ENCODE data around the gene BCL7A. TPM values are rescaled to one million over a fixed set of nuclear protein-coding genes. Genes with fewer than 3 reads are reported as not detected.

The BCL7A gene
- total and polyA plus RNA-seq, 2 of the 8 experiments (the other 6 are each of a cell fraction or from before 2014, with no cell fraction given), result 11.9 to 12.7 TPM

DNA sequence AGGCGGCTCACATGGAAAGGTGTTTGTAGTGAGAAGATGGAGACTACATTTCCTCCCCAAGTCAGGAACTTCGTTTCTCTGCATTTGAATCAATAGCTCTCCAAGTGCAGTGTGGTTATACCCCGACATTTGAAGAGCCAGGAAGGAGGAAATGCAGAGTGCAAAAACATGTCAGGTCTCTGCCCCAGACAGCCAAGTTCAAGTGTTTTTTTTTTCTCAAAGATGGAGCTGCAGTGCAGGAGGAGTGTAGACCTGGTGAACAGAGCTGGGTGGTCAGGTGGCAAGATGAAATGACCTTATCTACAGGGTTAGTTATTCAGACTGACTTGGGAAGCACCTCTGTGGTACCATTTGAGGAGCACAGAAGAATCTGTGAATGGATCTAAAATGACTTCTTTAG, 78.2 kb downstream of the BCL7A start:
- no peak overlapping the region for H4K91ac ChIP-seq (replicated peaks; ENCODE audit: insufficient read length, low read length)
- H4K5ac ChIP-seq (ENCODE audit: insufficient read length, low read depth, low read length), result no peak overlapping the region
- H3K14ac ChIP-seq (ENCODE audit: insufficient read length), result no peak overlapping the region
- H4K20me1 ChIP-seq (replicated peaks in 1 of 2; ENCODE audit: control insufficient read depth in 1 of 2, insufficient read depth in 2 of 2, low read length in 2 of 2), result peaks cover 2 to 4% of the 10 kb centered on the region in 2 experiments
- H4K8ac ChIP-seq (ENCODE audit: extremely low read depth, insufficient read depth, low read length), result no peak overlapping the region
- ChIA-PET POLR2A (ENCODE audit: partially characterized antibody) (interaction anchor here (0.8 to 4.0 kb wide), 4 partner anchors 10 to 22 kb away, joined by 3 to 15 read pairs (median 3); no protein-coding TSS in a partner anchor), CTCF (ENCODE audit: partially characterized antibody) (interaction anchor here (0.6 to 4.8 kb wide), 5 partner anchors 12 to 697 kb away, joined by 3 to 40 read pairs (median 7); no protein-coding TSS in a partner anchor)
- no peak overlapping the region for H2BK5ac ChIP-seq (ENCODE audit: low read depth, low read length)
- H2AK5ac ChIP-seq (ENCODE audit: low read depth, low read length), result no peak overlapping the region
- H3K79me2 ChIP-seq (ENCODE audit: control insufficient read depth in 1 of 2, insufficient read depth in 2 of 2, low read length in 2 of 2), result peaks cover 0 to 8% of the 10 kb centered on the region in 2 experiments; a peak in 1 of 4 replicates
- H3K23ac ChIP-seq (ENCODE audit: insufficient read length), result no peak overlapping the region
- H3K27me3 ChIP-seq (replicated peaks in 1 of 4; ENCODE audit: control insufficient read depth in 3 of 4, extremely low read depth in 1 of 4, insufficient read depth in 3 of 4, low read length in 3 of 4), result no peaks in the 10 kb centered on the region
- no peak overlapping the region for H2BK15ac ChIP-seq (ENCODE audit: low read length)
- H3K36me3 ChIP-seq (ENCODE audit: control insufficient read depth in 2 of 4, insufficient read depth in 4 of 4, low read length in 3 of 4), result no peaks in the 10 kb centered on the region
- H3K4me2 ChIP-seq (ENCODE audit: insufficient read depth in 1 of 2, low read depth in 2 of 2, low read length in 2 of 2), result no peak overlapping the region
- H3K18ac ChIP-seq (ENCODE audit: extremely low read depth, low read length), result no peak overlapping the region
- H2AFZ ChIP-seq (ENCODE audit: low read length), result no peak overlapping the region
- no peaks in the 10 kb centered on the region for H3K9me3 ChIP-seq (ENCODE audit: insufficient read depth in 2 of 2, low read depth in 1 of 2, low read length in 1 of 2)
- no peak overlapping the region for H3K9ac ChIP-seq (replicated peaks in 1 of 4; ENCODE audit: extremely low read depth in 1 of 4, low read depth in 3 of 4, low read length in 3 of 4)
- no peak overlapping the region for H3K4ac ChIP-seq (replicated peaks; ENCODE audit: insufficient read length, low read depth, low read length)
- peaks cover 5% of the 10 kb centered on the region for H3K79me1 ChIP-seq (ENCODE audit: low read depth, low read length)
- no peak overlapping the region for H3K4me3 ChIP-seq (ENCODE audit: extremely low read depth in 1 of 4, insufficient read depth in 2 of 4, low read depth in 3 of 4, low read length in 4 of 4)
- 83% methylated on average over 3 of the region's 3 CpGs; no CpG with 5 or more reads in 1 of the 2 experiments for WGBS, 2 experiments (ENCODE audit: extremely low coverage in 1 of 2, insufficient coverage in 1 of 2, insufficient read length in 1 of 2, insufficient replicate concordance in 2 of 2, low coverage in 1 of 2, low lambda C conversion rate in 2 of 2, missing lambda C conversion rate in 1 of 2)
- FAIRE-seq (no peak), DNase-seq (ENCODE audit: low read depth in 1 of 2, low spot score in 2 of 2) (no peak)
- H2BK120ac ChIP-seq (replicated peaks; ENCODE audit: low read depth, low read length), result no peak overlapping the region
- no peak overlapping the region for H2BK20ac ChIP-seq (ENCODE audit: low read length)
- no peak overlapping the region for H3K27ac ChIP-seq (ENCODE audit: low read depth, low read length)
- H2BK12ac ChIP-seq (ENCODE audit: low read depth, low read length), result no peak overlapping the region
- peaks cover 0 to 6% (median 0%) of the 10 kb centered on the region in 4 experiments; a peak in 3 of 7 replicates for H3K4me1 ChIP-seq (replicated peaks in 1 of 4; ENCODE audit: control insufficient read depth in 3 of 4, insufficient read depth in 4 of 4, low read length in 3 of 4)
- peaks cover 3% of the 10 kb centered on the region; the same call in 1 of the 2 replicates for H3K23me2 ChIP-seq (ENCODE audit: low read depth, low read length)
- no peak overlapping the region for H3K56ac ChIP-seq (replicated peaks; ENCODE audit: insufficient read length, low read depth, low read length)
- no peak for TF ChIP-seq SIRT6 (IDR thresholded peaks at IDR 0.05; ENCODE audit: low read length)
- no peak for TF ChIP-seq CBX5 (IDR thresholded peaks at IDR 0.05; ENCODE audit: low read depth, low read length)
- TF ChIP-seq MAFK (IDR thresholded peaks at IDR 0.05; ENCODE audit: low read depth, low read length), result no peak
- no peak for TF ChIP-seq KDM5A (IDR thresholded peaks at IDR 0.05; ENCODE audit: low read length)
- TF ChIP-seq, protein P1, sequence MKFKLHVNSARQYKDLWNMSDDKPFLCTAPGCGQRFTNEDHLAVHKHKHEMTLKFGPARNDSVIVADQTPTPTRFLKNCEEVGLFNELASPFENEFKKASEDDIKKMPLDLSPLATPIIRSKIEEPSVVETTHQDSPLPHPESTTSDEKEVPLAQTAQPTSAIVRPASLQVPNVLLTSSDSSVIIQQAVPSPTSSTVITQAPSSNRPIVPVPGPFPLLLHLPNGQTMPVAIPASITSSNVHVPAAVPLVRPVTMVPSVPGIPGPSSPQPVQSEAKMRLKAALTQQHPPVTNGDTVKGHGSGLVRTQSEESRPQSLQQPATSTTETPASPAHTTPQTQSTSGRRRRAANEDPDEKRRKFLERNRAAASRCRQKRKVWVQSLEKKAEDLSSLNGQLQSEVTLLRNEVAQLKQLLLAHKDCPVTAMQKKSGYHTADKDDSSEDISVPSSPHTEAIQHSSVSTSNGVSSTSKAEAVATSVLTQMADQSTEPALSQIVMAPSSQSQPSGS (IDR thresholded peaks at IDR 0.05; ENCODE audit: low read length), result no peak
- TF ChIP-seq SRF (IDR thresholded peaks at IDR 0.05; ENCODE audit: low read depth, low read length), result no peak
- no peak for TF ChIP-seq SP2 (IDR thresholded peaks at IDR 0.05; ENCODE audit: low read length)
- TF ChIP-seq, protein P2, sequence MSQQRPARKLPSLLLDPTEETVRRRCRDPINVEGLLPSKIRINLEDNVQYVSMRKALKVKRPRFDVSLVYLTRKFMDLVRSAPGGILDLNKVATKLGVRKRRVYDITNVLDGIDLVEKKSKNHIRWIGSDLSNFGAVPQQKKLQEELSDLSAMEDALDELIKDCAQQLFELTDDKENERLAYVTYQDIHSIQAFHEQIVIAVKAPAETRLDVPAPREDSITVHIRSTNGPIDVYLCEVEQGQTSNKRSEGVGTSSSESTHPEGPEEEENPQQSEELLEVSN (IDR thresholded peaks at IDR 0.05), result no peak
- TF ChIP-seq NRF1 (IDR thresholded peaks at IDR 0.05; ENCODE audit: low read depth, low read length), result no peak
- TF ChIP-seq HDAC6 (IDR thresholded peaks at IDR 0.05; ENCODE audit: low read depth, low read length), result no peak
- no peak for TF ChIP-seq POU5F1 (IDR thresholded peaks at IDR 0.05; ENCODE audit: low read depth, low read length)
- no peak for TF ChIP-seq JUN (IDR thresholded peaks at IDR 0.05; ENCODE audit: low read depth, low read length)
- no peak for TF ChIP-seq TCF12 (IDR thresholded peaks at IDR 0.05; ENCODE audit: low read depth, low read length)
